K562 (cell line): ENCODE measurements around the gene PYGL. TPM values are rescaled to one million over a fixed set of nuclear protein-coding genes. Genes with fewer than 3 reads are reported as not detected.

ENCODE experiments used
- ATAC-seq: fragments of 200-7000 bp; cut with Tn5 transposase; 3 replicates; pipeline ENCODE4 v1.9.1; 2020; ENCODE audit warnings: moderate library complexity
- BruUV-seq: library from RNA; stranded (reverse); fragments of 400-500 nt; replicated peaks from 2 replicates; lab custom pipeline; 2021; lab: Mats Ljungman, UMichigan
- CTCF ChIA-PET: fragments of 300-600 bp; formaldehyde crosslinking; extraction: SDS; loops from one replicate; lab custom pipeline; 2021; ENCODE audit warnings: low intra/inter-chr PET ratio; lab: Yijun Ruan, JAX
- POLR2A ChIA-PET: fragments of 300-600, 350-650 bp; sonication (Branson Sonifier 250); formaldehyde crosslinking; extraction: SDS; loops from one replicate; lab custom pipeline; 2021; ENCODE audit warnings: antibody characterized with exemption, inconsistent platforms; lab: Yijun Ruan, JAX
- DNase-seq, 4 experiments: peaks; one replicate each; pipeline versions ENCODE4 v3.0.0 to v3.0.0-alpha.2; 2011 to 2018; ENCODE audit warnings: low spot score in 3 of 4, mixed read lengths in 3 of 4; ENCODE audit errors: extremely low read depth in 1 of 4
- FAIRE-seq: peaks from 2 replicates; lab custom pipeline; 2011; peaks lifted over from hg19 to GRCh38; lab: Jason Lieb, UNC
- H2AFZ ChIP-seq: 2 replicates; pipeline ENCODE4 v1.6.0; 2011; ENCODE audit warnings: low read depth, low read length, control low read depth, inconsistent platforms
- H3K27ac ChIP-seq: fragments of 200-600 bp; 3 replicates; pipeline ENCODE4 v1.8.0; 2011; ENCODE audit warnings: low read depth, mild to moderate bottlenecking, control low read depth, inconsistent platforms, low read length, moderate library complexity, mixed read lengths; ENCODE audit errors: extremely low read depth
- H3K27me3 ChIP-seq, 2 experiments: fragments of 300-600 bp in 1 of 2; 2 replicates in 1 of 2; 3 replicates in 1 of 2; pipeline versions ENCODE4 v1.6.0 to v1.8.0; 2011; ENCODE audit warnings: inconsistent platforms in 2 of 2, low read length in 2 of 2, mild to moderate bottlenecking in 1 of 2, mixed read lengths in 1 of 2, moderate library complexity in 1 of 2; ENCODE audit not compliant: control insufficient read depth in 2 of 2, insufficient read depth in 2 of 2
- H3K36me3 ChIP-seq: fragments of 300-600 bp; 3 replicates; pipeline ENCODE4 v1.8.0; 2011; ENCODE audit warnings: mild to moderate bottlenecking, low read length, inconsistent platforms; ENCODE audit not compliant: control insufficient read depth, insufficient read depth
- H3K4me1 ChIP-seq, 2 experiments: fragments of 200-600 bp in 1 of 2; replicated peaks in 1 of 2; 2 replicates in 1 of 2; 3 replicates in 1 of 2; pipeline versions ENCODE4 v1.5.1 to v1.8.0; 2011; ENCODE audit warnings: inconsistent platforms in 2 of 2, low read length in 2 of 2, mild to moderate bottlenecking in 1 of 2, mixed read lengths in 1 of 2, moderate library complexity in 1 of 2; ENCODE audit not compliant: control insufficient read depth in 2 of 2, insufficient read depth in 2 of 2
- H3K4me2 ChIP-seq: 2 replicates; pipeline ENCODE4 v1.6.1; 2011; ENCODE audit warnings: low read length, control low read depth, inconsistent platforms, mixed read lengths; ENCODE audit not compliant: insufficient read depth
- H3K4me3 ChIP-seq: fragments of 200-600 bp; sonication (generic), shearing (Covaris generic); 2 replicates; pipeline ENCODE4 v1.5.1; 2016; ENCODE audit warnings: control low read depth, inconsistent platforms
- H3K79me2 ChIP-seq: fragments of 200-600 bp; 3 replicates; pipeline ENCODE4 v1.8.0; 2011; ENCODE audit warnings: low read length, inconsistent platforms; ENCODE audit not compliant: control insufficient read depth, insufficient read depth
- H3K9ac ChIP-seq, 2 experiments: 2 replicates each; pipeline versions ENCODE4 v1.6.0 to v1.6.1; 2011; ENCODE audit warnings: low read depth in 2 of 2, low read length in 2 of 2, control low read depth in 1 of 2, inconsistent platforms in 1 of 2, mild to moderate bottlenecking in 1 of 2, mixed read lengths in 1 of 2; ENCODE audit not compliant: insufficient read depth in 1 of 2
- H3K9me1 ChIP-seq: one replicate; pipeline ENCODE4 v1.6.0; 2011; ENCODE audit warnings: inconsistent platforms, mild to moderate bottlenecking, low read length, moderate library complexity; ENCODE audit not compliant: control insufficient read depth, insufficient read depth
- H3K9me3 ChIP-seq: replicated peaks from 2 replicates; pipeline ENCODE4 v1.5.1; 2011; ENCODE audit warnings: low read depth, low read length, inconsistent platforms; ENCODE audit not compliant: control insufficient read depth, insufficient read depth
- H4K20me1 ChIP-seq: replicated peaks from 2 replicates; pipeline ENCODE4 v1.6.1; 2011; ENCODE audit warnings: low read length, inconsistent platforms, mixed read lengths; ENCODE audit not compliant: control insufficient read depth, insufficient read depth
- BCOR ChIP-seq: fragments of 450-650 bp; IDR thresholded peaks from 2 replicates; pipeline ENCODE4 v1.6.1; 2016
- CREBBP ChIP-seq: IDR thresholded peaks from one replicate; pipeline ENCODE4 v1.6.1; 2012; ENCODE audit warnings: low read depth, mild to moderate bottlenecking, control low read depth, inconsistent platforms, low read length
- CTBP1 ChIP-seq: fragments of 450-650 bp; IDR thresholded peaks from 2 replicates; pipeline ENCODE4 v1.6.1; 2016; ENCODE audit warnings: borderline replicate concordance
- FOXK1 ChIP-seq: sonication (generic); formaldehyde crosslinking; IDR thresholded peaks from 2 replicates; pipeline ENCODE4 v1.8.0; 2022; ENCODE audit warnings: missing genetic modification reagents, mild to moderate bottlenecking, borderline replicate concordance
- GABPB1 ChIP-seq: sonication (generic); formaldehyde crosslinking; IDR thresholded peaks from 2 replicates; pipeline ENCODE4 v1.8.0; 2022; ENCODE audit warnings: mild to moderate bottlenecking, missing genetic modification reagents
- GTF2E2 ChIP-seq: fragments of 200-800 bp; sonication (Bioruptor generic); IDR thresholded peaks from 2 replicates; pipeline ENCODE4 v1.6.1; 2016; ENCODE audit warnings: missing genetic modification characterization, missing compliant biosample characterization
- JUND ChIP-seq, 2 experiments: IDR thresholded peaks; 2 replicates in 1 of 2; 3 replicates in 1 of 2; pipeline ENCODE4 v1.6.1; 2011; ENCODE audit warnings: borderline replicate concordance in 2 of 2, low read depth in 2 of 2, low read length in 2 of 2, improper control_type of control experiment in 1 of 2, missing biosample characterization in 1 of 2, missing genetic modification characterization in 1 of 2, missing genetic modification reagents in 1 of 2
- KDM4B ChIP-seq, 2 experiments: fragments of 450-650 bp in 1 of 2; sonication (generic) in 1 of 2; IDR thresholded peaks; 2 replicates each; pipeline ENCODE4 v1.6.1; 2016 to 2017; ENCODE audit warnings: borderline replicate concordance in 2 of 2, antibody characterized with exemption in 1 of 2, low read depth in 1 of 2, mild to moderate bottlenecking in 1 of 2
- KDM5B ChIP-seq: fragments of 200-600 bp; sonication (generic); IDR thresholded peaks from 2 replicates; pipeline ENCODE4 v1.6.1; 2012; ENCODE audit warnings: low read depth, mild to moderate bottlenecking, moderate library complexity, low read length, control low read depth, inconsistent platforms; ENCODE audit not compliant: insufficient replicate concordance
- NCOA6 ChIP-seq: fragments of 450-650 bp; IDR thresholded peaks from 2 replicates; pipeline ENCODE4 v1.6.1; 2017; ENCODE audit warnings: mild to moderate bottlenecking
- NFE2 ChIP-seq: IDR thresholded peaks from 2 replicates; pipeline ENCODE4 v1.6.1; 2014; ENCODE audit warnings: antibody characterized with exemption, low read depth
- NR3C1 ChIP-seq: sonication (generic); formaldehyde crosslinking; IDR thresholded peaks from 2 replicates; pipeline ENCODE4 v1.8.1; 2022; ENCODE audit warnings: missing genetic modification reagents
- PTBP1 ChIP-seq: fragments of 200-400 bp; formaldehyde crosslinking; IDR thresholded peaks from 2 replicates; pipeline ENCODE4 v1.6.1; 2017; ENCODE audit warnings: low read depth, low read length
- RBM25 ChIP-seq: fragments of 200-400 bp; formaldehyde crosslinking; IDR thresholded peaks from 2 replicates; pipeline ENCODE4 v1.6.1; 2018; ENCODE audit warnings: low read length, low read depth, moderate library complexity; ENCODE audit not compliant: severe bottlenecking
- RHOXF2B ChIP-seq: fragments of 250-450 bp; sonication (Bioruptor Pico); conservative IDR thresholded peaks from 2 replicates; pipeline ENCODE4 v1.5.1; 2021
- ZEB2 ChIP-seq: fragments of 450-650 bp; IDR thresholded peaks from 2 replicates; pipeline ENCODE4 v1.6.1; 2016
- ZNF175 ChIP-seq: fragments of 200-800 bp; sonication (Bioruptor generic); IDR thresholded peaks from 2 replicates; pipeline ENCODE4 v1.6.1; 2016; ENCODE audit warnings: low read depth, mild to moderate bottlenecking, missing genetic modification characterization, missing compliant biosample characterization
- ZNF384 ChIP-seq: IDR thresholded peaks from 2 replicates; pipeline ENCODE4 v1.6.1; 2012; ENCODE audit warnings: low read depth, low read length, improper control_type of control experiment
- ZNF589 ChIP-seq: fragments of 200-800 bp; sonication (Bioruptor generic); IDR thresholded peaks from 2 replicates; pipeline ENCODE4 v1.6.1; 2016; ENCODE audit warnings: low read depth, missing genetic modification characterization, missing compliant biosample characterization
- WGBS: fragments of 100-300 bp; shearing (Covaris generic); methylation state at CpG from one replicate; pipeline ENCODE4 v1.1.6; 2016; ENCODE audit warnings: low coverage, mixed read lengths; ENCODE audit not compliant: insufficient coverage; ENCODE audit errors: missing lambda C conversion rate; 5-methylcytosine and 5-hydroxymethylcytosine counted together
- in situ Hi-C: fragments of 300-500 bp; cut with MboI; formaldehyde crosslinking; loops from 4 replicates; pipeline ENCODE4 v1.15.0; 2018; ENCODE audit warnings: inconsistent platforms, mixed read lengths
- intact Hi-C: fragments of 100-400 bp; cut with micrococcal nuclease; formaldehyde crosslinking; loops from 2 replicates; pipeline ENCODE4 v1.14.2; 2022
- polyA plus RNA-seq, 8 experiments: library from polyadenylated mRNA; depleted of rRNA in 4 of 8; stranded (reverse) in 5 of 8; unstranded in 3 of 8; fragments of >200 nt; fragmentation: Nextera tagmentation in 2 of 8; fragmentation: Illumina TruSeq in 1 of 8; extraction: Ambion mirVana in 2 of 8; extraction: Trizol in 1 of 8; gene quantifications; 2 replicates each; pipeline versions ENCODE4 v1.2.1 to v1.2.3, GENCODE V29; 2011 to 2014; ENCODE audit warnings: inconsistent platforms in 1 of 8, missing spikeins in 1 of 8
- total RNA-seq, 7 experiments: library from RNA; depleted of rRNA in 6 of 7; stranded (reverse); fragments of >200 nt in 6 of 7; fragmentation: Illumina TruSeq in 2 of 7; extraction: Trizol in 2 of 7; gene quantifications; 2 replicates each; pipeline versions ENCODE4 v1.2.1 to v1.2.3, GENCODE V29; 2011 to 2021; ENCODE audit warnings: low replicate concordance in 1 of 7
- TF ChIP-seq, protein P1 (sequence below): sonication (generic); formaldehyde crosslinking; IDR thresholded peaks from 2 replicates; pipeline ENCODE4 v1.8.0; 2022; ENCODE audit warnings: missing genetic modification reagents, mild to moderate bottlenecking, borderline replicate concordance
- TF ChIP-seq, protein P2 (sequence below), 2 experiments: fragments of 200-800 bp in 1 of 2; sonication (Bioruptor generic) in 1 of 2; sonication (generic) in 1 of 2; formaldehyde crosslinking in 1 of 2; IDR thresholded peaks in 1 of 2; conservative IDR thresholded peaks in 1 of 2; 2 replicates each; pipeline versions ENCODE4 v1.5.0 to v1.6.1; 2016 to 2020; ENCODE audit warnings: missing compliant biosample characterization in 1 of 2, missing genetic modification characterization in 1 of 2, missing genetic modification reagents in 1 of 2

PYGL gene
- total and polyA plus RNA-seq, 9 of the 15 experiments (the other 6 are each of a cell fraction or from before 2014, with no cell fraction given), result 3.5 to 17.9 (median 13.1) TPM

DNA sequence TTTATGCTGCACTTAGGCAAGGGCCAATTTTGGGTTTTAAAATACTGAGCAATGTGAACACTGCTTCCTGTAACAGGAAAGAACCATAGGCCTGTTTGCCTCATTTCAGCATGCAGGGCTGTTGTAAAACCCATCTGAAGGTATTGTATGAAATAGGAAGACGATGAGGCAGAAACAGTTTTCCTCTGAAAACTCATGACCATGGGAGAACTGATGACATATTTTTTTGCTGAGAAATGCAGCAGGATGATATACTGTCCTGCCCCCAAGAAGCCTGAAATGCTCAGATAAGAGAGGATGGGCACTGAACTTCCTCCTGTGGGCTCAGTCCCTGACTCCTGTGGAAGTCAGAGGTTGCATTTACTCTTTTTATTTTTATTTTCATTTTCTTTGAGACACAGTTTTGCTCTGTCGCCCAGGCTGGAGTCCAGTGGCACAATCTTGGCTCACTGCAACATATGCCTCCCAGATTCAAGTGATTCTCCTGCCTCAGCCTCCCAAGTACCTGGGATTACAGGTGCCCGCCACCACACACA lies 17.4 kb downstream of the PYGL start:
- H3K27ac ChIP-seq, result peak overlapping the region; percentile 85
- H3K4me1 ChIP-seq, result peaks cover 7 to 27% of the 10 kb centered on the region in 2 experiments; a peak in 4 of 5 replicates
- no peaks in the 10 kb centered on the region for H4K20me1 ChIP-seq
- H3K79me2 ChIP-seq, result no peaks in the 10 kb centered on the region
- peak; percentile 15 to 76 (median 42) for DNase-seq
- intact Hi-C loops (no loop called here), in situ Hi-C loops (no loop called here)
- no TSS peak for BruUV-seq
- 36% methylated on average over 3 of the region's 3 CpGs for WGBS
- CTCF ChIA-PET, result no interaction called here
- peak overlapping the region; percentile 76 for H2AFZ ChIP-seq
- H3K4me3 ChIP-seq, result no peak overlapping the region
- H3K9me1 ChIP-seq, result peaks cover 3% of the 10 kb centered on the region
- peak; percentile 87 for FAIRE-seq
- no peaks in the 10 kb centered on the region for H3K27me3 ChIP-seq
- H3K4me2 ChIP-seq, result peak overlapping the region; percentile 60
- no peaks in the 10 kb centered on the region for H3K9me3 ChIP-seq
- ATAC-seq, result peak; percentile 91
- peak overlapping the region in 1 of 2 experiments; percentile 57; a peak in 2 of 4 replicates for H3K9ac ChIP-seq
- POLR2A ChIA-PET, result no interaction called here
- H3K36me3 ChIP-seq, result peaks cover 26% of the 10 kb centered on the region; the same call in 2 of the 3 replicates
- TF ChIP-seq CTBP1 (peak; percentile 76), BCOR (0 out of 2 replicates have a peak, but pooled peaks have one; percentile 33), KDM5B (no peak), NCOA6 (no peak), RHOXF2B (CRISPR knock-in tag) (no peak), ZEB2 (peak; percentile 76), PTBP1 (no peak), RBM25 (peak; percentile 7), GTF2E2 (tag) (peak; percentile 57; the same call in 1 of the 2 replicates), FOXK1 (CRISPR knock-in tag) (no peak), ZNF384 (peak; percentile 38; the same call in 1 of the 2 replicates), NR3C1 (CRISPR knock-in tag) (no peak), ZNF589 (CRISPR knock-in tag) (0 out of 2 replicates have a peak, but pooled peaks have one; percentile 32), JUND (IDR thresholded peaks at IDR 0.05; ENCODE audit: borderline replicate concordance, low read depth, low read length) (peak; percentile 71), JUND (tag; IDR thresholded peaks at IDR 0.05; ENCODE audit: borderline replicate concordance, low read depth, low read length) (peak; percentile 39; the same call in 1 of the 3 replicates), KDM4B (IDR thresholded peaks at IDR 0.05; ENCODE audit: borderline replicate concordance in 2 of 2, low read depth in 1 of 2) (no peak), ZNF175 (peak; percentile 74; the same call in 1 of the 2 replicates), NFE2 (peak; percentile 62; the same call in 1 of the 2 replicates), CREBBP (no peak), GABPB1 (CRISPR knock-in tag) (no peak)
- TF ChIP-seq, protein P1, sequence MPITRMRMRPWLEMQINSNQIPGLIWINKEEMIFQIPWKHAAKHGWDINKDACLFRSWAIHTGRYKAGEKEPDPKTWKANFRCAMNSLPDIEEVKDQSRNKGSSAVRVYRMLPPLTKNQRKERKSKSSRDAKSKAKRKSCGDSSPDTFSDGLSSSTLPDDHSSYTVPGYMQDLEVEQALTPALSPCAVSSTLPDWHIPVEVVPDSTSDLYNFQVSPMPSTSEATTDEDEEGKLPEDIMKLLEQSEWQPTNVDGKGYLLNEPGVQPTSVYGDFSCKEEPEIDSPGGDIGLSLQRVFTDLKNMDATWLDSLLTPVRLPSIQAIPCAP (CRISPR knock-in tag), result no peak
- TF ChIP-seq, protein P2, sequence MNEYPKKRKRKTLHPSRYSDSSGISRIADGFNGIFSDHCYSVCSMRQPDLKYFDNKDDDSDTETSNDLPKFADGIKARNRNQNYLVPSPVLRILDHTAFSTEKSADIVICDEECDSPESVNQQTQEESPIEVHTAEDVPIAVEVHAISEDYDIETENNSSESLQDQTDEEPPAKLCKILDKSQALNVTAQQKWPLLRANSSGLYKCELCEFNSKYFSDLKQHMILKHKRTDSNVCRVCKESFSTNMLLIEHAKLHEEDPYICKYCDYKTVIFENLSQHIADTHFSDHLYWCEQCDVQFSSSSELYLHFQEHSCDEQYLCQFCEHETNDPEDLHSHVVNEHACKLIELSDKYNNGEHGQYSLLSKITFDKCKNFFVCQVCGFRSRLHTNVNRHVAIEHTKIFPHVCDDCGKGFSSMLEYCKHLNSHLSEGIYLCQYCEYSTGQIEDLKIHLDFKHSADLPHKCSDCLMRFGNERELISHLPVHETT (CRISPR knock-in tag; conservative IDR thresholded peaks at IDR 0.05 in 1 of 2, IDR thresholded peaks at IDR 0.05 in 1 of 2), result peak in 1 of 2 experiments; percentile 64; a peak in 1 of 4 replicates
